HepG2 (cell line): ENCODE data around the gene ACOT6. TPM values are rescaled to one million over a fixed set of nuclear protein-coding genes. Genes with fewer than 3 reads are reported as not detected.

ENCODE experiments used
- ATAC-seq: fragments of 200-7000 bp; cut with Tn5 transposase; 3 replicates; pipeline ENCODE4 v1.9.1; 2020; ENCODE audit warnings: mild to moderate bottlenecking, moderate library complexity
- BruUV-seq: library from RNA; stranded (reverse); fragments of 400-500 nt; replicated peaks from 2 replicates; lab custom pipeline; 2021; lab: Mats Ljungman, UMichigan
- CTCF ChIA-PET: fragments of 300-600 bp; formaldehyde crosslinking; extraction: SDS; loops from one replicate; lab custom pipeline; 2021; ENCODE audit warnings: low total read pairs, inconsistent platforms, low intra/inter-chr PET ratio; lab: Yijun Ruan, JAX
- POLR2A ChIA-PET: fragments of 350-600 bp; sonication (Branson Sonifier 250); formaldehyde crosslinking; loops from one replicate; lab custom pipeline; 2020; ENCODE audit warnings: antibody characterized with exemption, inconsistent platforms; lab: Yijun Ruan, JAX
- DNase-seq: peaks from one replicate; pipeline ENCODE4 v3.0.0-alpha.2; 2015; ENCODE audit warnings: low spot score
- FAIRE-seq: peaks from 3 replicates; lab custom pipeline; 2011; peaks lifted over from hg19 to GRCh38; lab: Jason Lieb, UNC
- H2AFZ ChIP-seq: one replicate; pipeline ENCODE4 v1.6.1; 2011; ENCODE audit warnings: low read length, inconsistent platforms
- H3K27ac ChIP-seq: fragments of 300-600 bp; 3 replicates; pipeline ENCODE4 v1.8.0; 2011; ENCODE audit warnings: mixed run types, mild to moderate bottlenecking, mixed read lengths, low read length, inconsistent platforms; ENCODE audit not compliant: insufficient read depth; ENCODE audit errors: extremely low read length
- H3K27me3 ChIP-seq, 2 experiments: fragments of 200-600 bp in 1 of 2; 2 replicates in 1 of 2; 3 replicates in 1 of 2; pipeline versions ENCODE4 v1.6.0 to v1.8.0; 2011; ENCODE audit warnings: low read length in 2 of 2, mild to moderate bottlenecking in 2 of 2, moderate library complexity in 2 of 2, inconsistent platforms in 1 of 2; ENCODE audit not compliant: insufficient read depth in 2 of 2, control insufficient read depth in 1 of 2
- H3K36me3 ChIP-seq, 2 experiments: fragments of 200-600 bp in 1 of 2; replicated peaks in 1 of 2; 2 replicates in 1 of 2; 3 replicates in 1 of 2; pipeline versions ENCODE4 v1.5.1 to v1.8.0; 2011; ENCODE audit warnings: low read length in 2 of 2, inconsistent platforms in 1 of 2; ENCODE audit not compliant: insufficient read depth in 2 of 2, control insufficient read depth in 1 of 2
- H3K4me1 ChIP-seq: 2 replicates; pipeline ENCODE4 v1.5.1; 2012; ENCODE audit warnings: low read length, inconsistent platforms; ENCODE audit not compliant: insufficient read depth
- H3K4me2 ChIP-seq: 2 replicates; pipeline ENCODE4 v1.6.0; 2011; ENCODE audit warnings: low read depth, low read length, inconsistent platforms
- H3K4me3 ChIP-seq, 3 experiments: fragments of 200-600 bp in 1 of 3; sonication (generic), shearing (Covaris generic) in 1 of 3; replicated peaks in 1 of 3; 2 replicates each; pipeline ENCODE4 v1.5.1; 2011 to 2016; ENCODE audit warnings: low read length in 3 of 3, inconsistent platforms in 2 of 3, low read depth in 2 of 3, mild to moderate bottlenecking in 2 of 3, control low read depth in 1 of 3, mixed read lengths in 1 of 3; ENCODE audit not compliant: insufficient read depth in 1 of 3
- H3K79me2 ChIP-seq: one replicate; pipeline ENCODE4 v1.6.1; 2011; ENCODE audit warnings: low read length, inconsistent platforms; ENCODE audit not compliant: insufficient read depth
- H3K9ac ChIP-seq: 2 replicates; pipeline ENCODE4 v1.6.0; 2011; ENCODE audit warnings: mild to moderate bottlenecking, low read depth, low read length, inconsistent platforms; ENCODE audit not compliant: insufficient read depth
- H3K9me3 ChIP-seq: 2 replicates; pipeline ENCODE4 v1.5.1; 2012; ENCODE audit warnings: mild to moderate bottlenecking, low read length
- H4K20me1 ChIP-seq: 2 replicates; pipeline ENCODE4 v1.6.0; 2011; ENCODE audit warnings: inconsistent platforms, mild to moderate bottlenecking, low read length, moderate library complexity; ENCODE audit not compliant: insufficient read depth
- BRCA1 ChIP-seq: sonication (generic); formaldehyde crosslinking; IDR thresholded peaks from 2 replicates; pipeline ENCODE4 v1.4.0; 2020; ENCODE audit warnings: missing genetic modification reagents
- DRAP1 ChIP-seq: IDR thresholded peaks from 2 replicates; pipeline ENCODE4 v1.6.1; 2016; ENCODE audit warnings: missing genetic modification reagents, missing compliant biosample characterization
- FOSL2 ChIP-seq: sonication (generic); formaldehyde crosslinking; IDR thresholded peaks from 2 replicates; pipeline ENCODE4 v1.4.0; 2020; ENCODE audit warnings: missing genetic modification reagents
- FOXO4 ChIP-seq: sonication (generic); formaldehyde crosslinking; conservative IDR thresholded peaks from 2 replicates; pipeline ENCODE4 v1.8.1; 2023; ENCODE audit warnings: missing genetic modification reagents
- FOXP1 ChIP-seq, 2 experiments: fragments of 450-650 bp in 1 of 2; IDR thresholded peaks; 2 replicates each; pipeline ENCODE4 v1.6.1; 2017 to 2018; ENCODE audit warnings: antibody characterized with exemption in 1 of 2
- HNF4A ChIP-seq: sonication (generic); formaldehyde crosslinking; IDR thresholded peaks from 2 replicates; pipeline ENCODE4 v1.4.0; 2020; ENCODE audit warnings: missing genetic modification reagents
- KMT2B ChIP-seq: IDR thresholded peaks from 2 replicates; pipeline ENCODE4 v1.6.1; 2016; ENCODE audit warnings: missing genetic modification reagents, missing compliant biosample characterization
- LRRFIP1 ChIP-seq: sonication (generic); formaldehyde crosslinking; conservative IDR thresholded peaks from 2 replicates; pipeline ENCODE4 v1.4.0; 2020; ENCODE audit warnings: missing genetic modification reagents
- ZNF414 ChIP-seq: sonication (generic); formaldehyde crosslinking; IDR thresholded peaks from 2 replicates; pipeline ENCODE4 v1.5.0; 2020; ENCODE audit warnings: missing genetic modification reagents
- in situ Hi-C: cut with HindIII; loops from 2 replicates; pipeline ENCODE4 v1.10.0; 2017; ENCODE audit warnings: low pct_unique_long_range_greater_than_20kb; ENCODE audit not compliant: extremely low pct_ligation_motif_present
- intact Hi-C: fragments of 100-400 bp; cut with micrococcal nuclease; formaldehyde crosslinking; loops from one replicate; pipeline ENCODE4 v1.10.0; 2022; ENCODE audit not compliant: unreplicated experiment
- polyA plus RNA-seq, 8 experiments: library from polyadenylated mRNA; depleted of rRNA in 3 of 8; stranded (reverse) in 7 of 8; unstranded in 1 of 8; fragments of >200 nt; fragmentation: Illumina TruSeq in 4 of 8; extraction: Trizol in 4 of 8; gene quantifications; 2 replicates each; pipeline versions ENCODE4 v1.2.1 to v1.2.3, GENCODE V29; 2011 to 2016; ENCODE audit warnings: low read depth in 4 of 8, missing spikeins in 1 of 8, mixed read lengths in 1 of 8; ENCODE audit not compliant: insufficient read depth in 1 of 8
- total RNA-seq, 5 experiments: library from RNA; depleted of rRNA; stranded (reverse); fragments of >200 nt; fragmentation: Illumina TruSeq; extraction: Trizol; gene quantifications; 2 replicates each; pipeline ENCODE4 v1.2.3, GENCODE V29; 2016; ENCODE audit warnings: low read depth in 1 of 5
- TF ChIP-seq, protein P1 (sequence below): sonication (generic); formaldehyde crosslinking; IDR thresholded peaks from 2 replicates; pipeline ENCODE4 v1.8.0; 2022; ENCODE audit warnings: missing genetic modification reagents, mild to moderate bottlenecking, moderate library complexity, borderline replicate concordance
- TF ChIP-seq, protein P2 (sequence below): sonication (generic); formaldehyde crosslinking; IDR thresholded peaks from 2 replicates; pipeline ENCODE4 v1.5.0; 2020; ENCODE audit warnings: mild to moderate bottlenecking, missing genetic modification reagents

ACOT6 gene
- total and polyA plus RNA-seq, 2 of the 13 experiments (the other 11 are each of a cell fraction or from before 2014, with no cell fraction given): 0.15 to 0.27 TPM

- TF ChIP-seq, protein P1, sequence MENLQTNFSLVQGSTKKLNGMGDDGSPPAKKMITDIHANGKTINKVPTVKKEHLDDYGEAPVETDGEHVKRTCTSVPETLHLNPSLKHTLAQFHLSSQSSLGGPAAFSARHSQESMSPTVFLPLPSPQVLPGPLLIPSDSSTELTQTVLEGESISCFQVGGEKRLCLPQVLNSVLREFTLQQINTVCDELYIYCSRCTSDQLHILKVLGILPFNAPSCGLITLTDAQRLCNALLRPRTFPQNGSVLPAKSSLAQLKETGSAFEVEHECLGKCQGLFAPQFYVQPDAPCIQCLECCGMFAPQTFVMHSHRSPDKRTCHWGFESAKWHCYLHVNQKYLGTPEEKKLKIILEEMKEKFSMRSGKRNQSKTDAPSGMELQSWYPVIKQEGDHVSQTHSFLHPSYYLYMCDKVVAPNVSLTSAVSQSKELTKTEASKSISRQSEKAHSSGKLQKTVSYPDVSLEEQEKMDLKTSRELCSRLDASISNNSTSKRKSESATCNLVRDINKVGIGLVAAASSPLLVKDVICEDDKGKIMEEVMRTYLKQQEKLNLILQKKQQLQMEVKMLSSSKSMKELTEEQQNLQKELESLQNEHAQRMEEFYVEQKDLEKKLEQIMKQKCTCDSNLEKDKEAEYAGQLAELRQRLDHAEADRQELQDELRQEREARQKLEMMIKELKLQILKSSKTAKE (CRISPR knock-in tag): no peak
Measured at GRCh38 chr14:73594491-73594890, 17.8 kb upstream of the ACOT6 start (continued).

- Histone ChIP-seq H3K9ac (no peak overlapping the region), H2AFZ (no peak overlapping the region), H3K9me3 (no peaks in the 10 kb centered on the region), H3K4me1 (peaks cover 22% of the 10 kb centered on the region; the same call in 1 of the 2 replicates), H3K79me2 (no peaks in the 10 kb centered on the region), H3K4me3 (no peak overlapping the region), H3K4me2 (no peak overlapping the region), H4K20me1 (no peaks in the 10 kb centered on the region), H3K36me3 (no peaks in the 10 kb centered on the region), H3K27ac (no peak overlapping the region), H3K27me3 (no peaks in the 10 kb centered on the region; a peak in 1 of 5 replicates)
- BruUV-seq: no TSS peak
- TF ChIP-seq, protein P2, sequence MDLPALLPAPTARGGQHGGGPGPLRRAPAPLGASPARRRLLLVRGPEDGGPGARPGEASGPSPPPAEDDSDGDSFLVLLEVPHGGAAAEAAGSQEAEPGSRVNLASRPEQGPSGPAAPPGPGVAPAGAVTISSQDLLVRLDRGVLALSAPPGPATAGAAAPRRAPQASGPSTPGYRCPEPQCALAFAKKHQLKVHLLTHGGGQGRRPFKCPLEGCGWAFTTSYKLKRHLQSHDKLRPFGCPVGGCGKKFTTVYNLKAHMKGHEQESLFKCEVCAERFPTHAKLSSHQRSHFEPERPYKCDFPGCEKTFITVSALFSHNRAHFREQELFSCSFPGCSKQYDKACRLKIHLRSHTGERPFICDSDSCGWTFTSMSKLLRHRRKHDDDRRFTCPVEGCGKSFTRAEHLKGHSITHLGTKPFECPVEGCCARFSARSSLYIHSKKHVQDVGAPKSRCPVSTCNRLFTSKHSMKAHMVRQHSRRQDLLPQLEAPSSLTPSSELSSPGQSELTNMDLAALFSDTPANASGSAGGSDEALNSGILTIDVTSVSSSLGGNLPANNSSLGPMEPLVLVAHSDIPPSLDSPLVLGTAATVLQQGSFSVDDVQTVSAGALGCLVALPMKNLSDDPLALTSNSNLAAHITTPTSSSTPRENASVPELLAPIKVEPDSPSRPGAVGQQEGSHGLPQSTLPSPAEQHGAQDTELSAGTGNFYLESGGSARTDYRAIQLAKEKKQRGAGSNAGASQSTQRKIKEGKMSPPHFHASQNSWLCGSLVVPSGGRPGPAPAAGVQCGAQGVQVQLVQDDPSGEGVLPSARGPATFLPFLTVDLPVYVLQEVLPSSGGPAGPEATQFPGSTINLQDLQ: no peak
- no peak for TF ChIP-seq BRCA1 (CRISPR knock-in tag)
- TF ChIP-seq ZNF414: no peak
- no peak for TF ChIP-seq FOSL2 (CRISPR knock-in tag)
- no peak for TF ChIP-seq FOXO4 (CRISPR knock-in tag)
- TF ChIP-seq KMT2B (CRISPR knock-in tag): no peak
- no peak for TF ChIP-seq HNF4A (CRISPR knock-in tag)
- no peak for TF ChIP-seq DRAP1
- TF ChIP-seq LRRFIP1 (CRISPR knock-in tag): no peak
- TF ChIP-seq FOXP1 (IDR thresholded peaks at IDR 0.05): no peak
- no peak for TF ChIP-seq FOXP1 (CRISPR knock-in tag; IDR thresholded peaks at IDR 0.05)
- in situ Hi-C loops (no loop called here), intact Hi-C loops (no loop called here)
- ATAC-seq (no peak), DNase-seq (no peak), FAIRE-seq (no peak)
- CTCF ChIA-PET: no interaction called here
- POLR2A ChIA-PET: no interaction called here
Measured at GRCh38 chr14:73599499-73599898, 12.8 kb upstream of the ACOT6 start.
